Measurements from ENCODE around the gene SAP25.

GRCh38 chr7:100544967-100545359 lies 28.7 kb downstream of the SAP25 start:
- TF ChIP-seq POLR2A (IDR thresholded peaks at IDR 0.05), result no peak
- TF ChIP-seq, protein P1, sequence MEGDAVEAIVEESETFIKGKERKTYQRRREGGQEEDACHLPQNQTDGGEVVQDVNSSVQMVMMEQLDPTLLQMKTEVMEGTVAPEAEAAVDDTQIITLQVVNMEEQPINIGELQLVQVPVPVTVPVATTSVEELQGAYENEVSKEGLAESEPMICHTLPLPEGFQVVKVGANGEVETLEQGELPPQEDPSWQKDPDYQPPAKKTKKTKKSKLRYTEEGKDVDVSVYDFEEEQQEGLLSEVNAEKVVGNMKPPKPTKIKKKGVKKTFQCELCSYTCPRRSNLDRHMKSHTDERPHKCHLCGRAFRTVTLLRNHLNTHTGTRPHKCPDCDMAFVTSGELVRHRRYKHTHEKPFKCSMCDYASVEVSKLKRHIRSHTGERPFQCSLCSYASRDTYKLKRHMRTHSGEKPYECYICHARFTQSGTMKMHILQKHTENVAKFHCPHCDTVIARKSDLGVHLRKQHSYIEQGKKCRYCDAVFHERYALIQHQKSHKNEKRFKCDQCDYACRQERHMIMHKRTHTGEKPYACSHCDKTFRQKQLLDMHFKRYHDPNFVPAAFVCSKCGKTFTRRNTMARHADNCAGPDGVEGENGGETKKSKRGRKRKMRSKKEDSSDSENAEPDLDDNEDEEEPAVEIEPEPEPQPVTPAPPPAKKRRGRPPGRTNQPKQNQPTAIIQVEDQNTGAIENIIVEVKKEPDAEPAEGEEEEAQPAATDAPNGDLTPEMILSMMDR (IDR thresholded peaks at IDR 0.05), result no peak
